Activated CD4-positive, alpha-beta T cell treated with anti-CD3 and anti-CD28 coated beads for 24 hours (primary cell): ENCODE data around the gene NPIPA1.
A peak's percentile ranks its signal among the peaks of the same experiment; 100 is the strongest.
"Not testable (repeated sequence)": the region's sequence is repeated elsewhere in the genome, so short reads cannot be mapped to it uniquely, and the experiment has no call there.

Experiments used
- DNase-seq, 2 donors: peaks; one replicate each; pipeline ENCODE4 v3.0.0-alpha.2; 2020; ENCODE audit warnings: low read depth in 2 of 2

Gene NPIPA1

DNA sequence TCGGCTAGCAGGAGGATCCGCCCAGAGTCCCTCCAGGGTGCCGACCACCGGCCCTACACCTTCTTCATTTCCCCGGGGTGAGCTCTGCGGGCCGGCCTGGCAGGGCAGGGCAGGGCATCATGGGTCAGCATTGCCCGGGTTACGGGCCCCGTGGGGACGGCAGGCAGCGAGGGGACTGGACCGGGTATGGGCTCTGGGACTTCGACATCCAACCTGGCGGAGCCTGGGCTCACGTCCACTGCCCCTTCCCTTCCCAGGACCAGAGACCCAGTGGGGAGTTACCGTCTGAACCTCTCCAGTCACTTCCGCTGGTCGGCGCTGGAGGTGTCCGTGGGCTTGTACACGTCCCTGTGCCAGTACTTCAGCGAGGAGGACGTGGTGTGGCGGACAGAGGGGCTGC, 7.0 kb upstream of the NPIPA1 start:
- not testable (repeated sequence) for DNase-seq

DNA sequence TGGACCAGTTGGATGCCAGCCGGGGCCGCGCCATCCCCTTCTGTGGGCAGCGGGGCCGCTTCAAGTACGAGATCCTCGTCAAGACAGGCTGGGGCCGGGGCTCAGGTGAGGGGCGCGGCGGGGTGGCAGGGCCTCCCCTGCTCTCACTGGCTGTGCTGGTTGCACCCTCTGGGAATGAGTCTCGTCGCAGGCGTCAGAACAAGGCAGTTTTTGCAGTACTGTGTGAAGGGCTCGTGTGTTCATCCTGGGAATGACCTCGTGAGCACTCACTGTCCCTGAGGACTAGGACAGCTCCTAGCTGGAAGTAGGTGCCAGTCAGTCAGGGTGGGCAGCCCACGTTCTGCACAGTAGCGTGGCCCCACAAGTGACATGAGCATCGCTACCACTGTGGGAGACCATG, 6.3 kb upstream of the NPIPA1 start:
- DNase-seq, result not testable (repeated sequence)

DNA sequence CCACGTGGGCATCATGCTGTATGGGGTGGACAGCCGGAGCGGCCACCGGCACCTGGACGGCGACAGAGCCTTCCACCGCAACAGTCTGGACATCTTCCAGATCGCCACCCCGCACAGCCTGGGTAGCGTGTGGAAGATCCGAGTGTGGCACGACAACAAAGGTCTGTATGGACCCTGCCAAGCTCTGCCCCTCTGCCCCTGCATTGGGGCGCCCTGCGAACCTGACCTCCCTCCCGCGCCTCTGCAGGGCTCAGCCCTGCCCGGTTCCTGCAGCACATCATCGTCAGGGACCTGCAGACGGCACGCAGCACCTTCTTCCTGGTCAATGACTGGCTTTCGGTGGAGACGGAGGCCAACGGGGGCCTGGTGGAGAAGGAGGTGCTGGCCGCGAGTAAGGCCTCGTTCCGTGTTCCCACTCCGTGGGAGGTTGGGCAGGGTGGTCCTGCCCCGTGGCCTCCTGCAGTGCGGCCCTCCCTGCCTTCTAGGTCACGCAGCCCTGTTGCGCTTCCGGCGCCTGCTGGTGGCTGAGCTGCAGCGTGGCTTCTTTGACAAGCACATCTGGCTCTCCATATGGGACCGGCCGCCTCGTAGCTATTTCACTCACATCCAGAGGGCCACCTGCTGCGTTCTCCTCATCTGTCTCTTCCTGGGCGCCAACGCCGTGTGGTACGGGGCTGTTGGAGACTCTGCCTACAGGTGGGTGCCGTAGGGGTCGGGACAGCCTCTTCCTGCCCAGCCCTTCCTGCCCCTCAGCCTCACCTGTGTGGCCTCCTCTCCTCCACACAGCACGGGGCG, 4.5 kb upstream of the NPIPA1 start:
- not testable (repeated sequence) for DNase-seq

DNA sequence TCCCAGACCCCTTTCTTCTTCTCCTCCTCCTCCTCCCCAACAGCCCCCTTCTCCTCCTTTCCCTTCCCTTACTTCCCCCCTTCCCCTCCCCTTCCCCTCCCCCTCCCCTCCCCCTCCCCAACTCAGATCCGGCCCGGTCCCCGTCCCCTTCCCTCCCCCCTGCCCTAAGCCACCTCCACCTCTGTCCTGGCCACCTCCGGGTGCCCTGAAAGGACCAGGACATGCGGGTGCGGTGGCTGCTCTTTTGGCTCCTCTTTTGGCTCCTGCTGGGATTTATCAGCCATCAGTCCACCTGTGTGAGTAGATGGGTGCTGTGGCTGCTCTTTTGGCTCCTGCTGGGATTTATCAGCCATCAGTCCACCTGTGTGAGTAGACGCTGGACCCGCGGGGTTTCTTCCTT, 751 bp downstream of the NPIPA1 start:
- DNase-seq, result not testable (repeated sequence)

DNA sequence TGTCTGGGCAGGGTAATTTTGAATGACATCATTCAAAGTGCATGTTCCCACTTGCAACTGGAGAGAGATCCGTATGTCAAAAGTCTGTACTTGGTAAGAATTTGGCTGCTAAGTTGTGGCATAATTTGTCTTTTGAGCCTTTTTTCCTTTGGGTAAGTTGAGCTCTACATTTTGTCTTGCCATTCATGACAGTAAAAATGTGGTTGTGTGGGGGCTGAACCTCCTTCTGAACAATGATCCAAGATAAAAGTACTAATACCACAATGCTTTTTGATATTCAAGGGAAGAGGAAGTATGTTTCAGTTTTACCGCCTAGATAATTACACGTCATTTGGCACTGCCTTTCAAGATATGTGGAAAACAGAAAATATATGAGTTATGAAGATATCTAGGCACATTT, 5.4 kb downstream of the NPIPA1 start:
- not testable (repeated sequence) for DNase-seq

DNA sequence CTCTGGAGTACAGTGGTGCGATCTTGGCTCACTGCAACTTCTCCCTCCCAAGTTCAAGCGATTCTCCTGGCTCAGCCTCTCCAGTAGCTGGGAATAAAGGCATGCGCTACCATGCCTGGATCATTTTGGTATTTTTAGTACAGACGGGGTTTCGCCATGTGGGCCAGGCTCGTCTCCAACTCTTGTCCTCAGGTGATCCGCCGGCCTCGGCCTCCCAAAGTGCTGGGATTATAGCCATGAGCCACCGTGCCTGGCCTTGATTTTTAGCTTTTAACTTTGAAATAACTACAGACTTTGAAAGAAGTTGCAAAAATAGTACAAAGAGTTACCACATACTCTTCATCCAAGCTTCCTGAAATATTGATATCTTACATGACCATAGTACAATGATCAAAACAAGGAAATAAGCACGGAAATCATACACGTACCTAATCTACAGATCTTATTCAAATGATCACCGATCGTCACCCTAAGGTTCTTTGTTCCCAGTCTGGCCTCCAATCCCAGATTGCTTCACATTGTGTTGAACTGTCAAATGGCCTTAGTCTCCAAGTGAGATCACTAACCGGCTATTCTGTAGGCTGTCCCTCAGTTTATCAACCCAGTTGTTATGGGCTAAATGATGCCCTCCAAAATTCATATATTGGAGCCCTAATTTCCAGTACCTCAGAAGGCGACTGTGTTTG, 18.4 kb downstream of the NPIPA1 start:
- no peak for DNase-seq

DNA sequence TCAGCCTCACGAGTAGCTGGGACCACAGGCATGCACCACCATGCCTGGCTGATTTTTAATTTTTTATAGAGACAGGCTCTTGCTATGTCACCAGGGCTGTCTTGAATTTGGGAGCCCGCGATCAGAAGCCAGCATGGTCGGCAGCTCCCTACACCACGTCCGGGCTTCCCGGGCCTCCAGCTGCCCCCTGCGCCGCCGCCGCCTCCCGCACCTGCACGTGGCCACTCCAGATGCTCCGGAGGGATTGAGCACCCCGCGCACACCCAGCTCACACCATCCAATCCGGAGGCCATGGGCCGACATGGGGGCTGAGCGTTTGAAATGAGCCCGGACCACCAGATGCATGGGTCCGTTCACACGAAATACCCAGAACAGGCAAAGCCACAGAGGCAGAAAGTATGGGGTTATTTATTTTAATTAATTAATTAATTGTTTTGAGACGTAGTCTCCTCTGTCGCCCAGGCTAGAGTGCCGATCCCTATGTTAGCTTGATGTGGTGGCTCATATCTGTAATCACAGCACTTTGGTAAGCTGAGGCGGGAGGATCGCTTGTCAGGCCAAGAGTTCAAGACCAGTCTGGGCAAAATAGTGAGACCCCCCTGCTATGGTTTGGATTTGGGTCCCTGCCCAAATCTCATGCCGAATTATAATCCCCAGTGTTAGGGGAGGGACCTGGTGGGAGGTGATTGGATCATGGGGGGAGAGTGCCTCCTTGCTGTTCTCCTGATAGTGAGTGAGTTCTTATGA, 20.5 kb downstream of the NPIPA1 start:
- no peak for DNase-seq

DNA sequence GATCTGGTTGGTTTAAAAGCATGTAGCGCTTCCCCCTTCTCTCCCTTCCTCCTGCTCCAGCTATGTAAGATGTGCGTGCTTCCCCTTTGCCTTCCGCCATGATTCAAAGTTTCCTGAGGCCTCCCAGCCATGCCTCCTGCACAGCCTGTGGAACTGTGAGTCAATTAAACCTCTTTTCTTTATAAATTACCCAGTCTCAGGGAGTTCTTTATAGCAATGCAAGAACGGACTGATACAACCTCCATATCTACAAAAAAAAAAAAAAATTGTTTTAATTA, 21.0 kb downstream of the NPIPA1 start:
- DNase-seq, result no peak

DNA sequence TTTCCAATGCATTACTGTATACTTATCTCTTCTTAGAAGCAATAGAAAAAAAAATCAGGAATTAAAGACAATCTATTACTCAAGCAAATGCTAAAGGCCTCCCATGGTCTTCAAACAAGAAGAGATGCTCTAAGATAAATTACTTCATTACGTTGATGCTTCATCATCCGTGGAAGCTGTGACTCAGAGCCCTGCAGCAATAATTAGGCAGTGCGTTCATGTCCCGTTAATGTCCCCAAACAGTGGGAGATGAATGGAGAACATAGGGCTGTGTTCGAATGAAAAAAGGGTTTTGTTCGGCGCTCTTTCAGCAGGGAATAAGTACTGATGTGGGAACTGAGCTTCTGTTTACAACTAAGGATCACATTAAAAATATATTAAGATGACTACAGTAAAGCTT, 21.7 kb downstream of the NPIPA1 start:
- DNase-seq, result no peak

DNA sequence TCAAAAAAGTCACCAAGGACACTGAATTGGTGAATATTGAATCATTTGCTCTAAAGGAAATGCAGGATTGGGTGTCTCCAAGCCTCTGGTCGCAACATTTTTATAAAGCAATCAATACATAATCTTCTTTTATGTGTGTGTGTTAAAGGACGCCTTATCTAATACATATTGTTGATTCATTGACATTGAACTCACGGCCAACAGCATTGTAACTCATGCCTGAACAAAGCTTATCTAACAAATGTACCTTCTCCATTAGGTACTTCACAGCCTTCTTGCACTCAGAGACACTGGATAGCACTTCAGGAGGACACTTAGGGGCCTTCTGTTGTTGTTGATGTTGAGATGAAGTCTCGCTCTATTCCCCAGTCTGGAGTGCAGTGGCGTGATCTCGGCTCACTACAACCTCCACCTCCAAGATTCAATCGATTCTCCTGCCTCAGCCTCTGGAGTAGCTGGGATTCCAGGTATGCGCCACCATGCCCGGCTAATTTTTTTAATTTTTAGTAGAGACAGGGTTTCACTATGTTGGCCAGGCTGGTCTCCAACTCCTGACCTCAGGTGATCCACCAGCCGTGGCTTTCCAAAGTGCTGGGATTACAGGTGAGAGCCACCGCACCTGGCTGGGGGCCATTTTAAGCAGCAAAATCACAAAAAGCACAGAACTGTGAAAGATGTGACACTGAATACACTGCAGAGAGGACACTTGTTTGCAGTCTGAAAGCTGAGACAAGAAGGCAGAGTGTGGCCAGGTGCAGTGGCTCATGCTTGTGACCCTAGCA, 24.4 kb downstream of the NPIPA1 start:
- DNase-seq, result no peak

DNA sequence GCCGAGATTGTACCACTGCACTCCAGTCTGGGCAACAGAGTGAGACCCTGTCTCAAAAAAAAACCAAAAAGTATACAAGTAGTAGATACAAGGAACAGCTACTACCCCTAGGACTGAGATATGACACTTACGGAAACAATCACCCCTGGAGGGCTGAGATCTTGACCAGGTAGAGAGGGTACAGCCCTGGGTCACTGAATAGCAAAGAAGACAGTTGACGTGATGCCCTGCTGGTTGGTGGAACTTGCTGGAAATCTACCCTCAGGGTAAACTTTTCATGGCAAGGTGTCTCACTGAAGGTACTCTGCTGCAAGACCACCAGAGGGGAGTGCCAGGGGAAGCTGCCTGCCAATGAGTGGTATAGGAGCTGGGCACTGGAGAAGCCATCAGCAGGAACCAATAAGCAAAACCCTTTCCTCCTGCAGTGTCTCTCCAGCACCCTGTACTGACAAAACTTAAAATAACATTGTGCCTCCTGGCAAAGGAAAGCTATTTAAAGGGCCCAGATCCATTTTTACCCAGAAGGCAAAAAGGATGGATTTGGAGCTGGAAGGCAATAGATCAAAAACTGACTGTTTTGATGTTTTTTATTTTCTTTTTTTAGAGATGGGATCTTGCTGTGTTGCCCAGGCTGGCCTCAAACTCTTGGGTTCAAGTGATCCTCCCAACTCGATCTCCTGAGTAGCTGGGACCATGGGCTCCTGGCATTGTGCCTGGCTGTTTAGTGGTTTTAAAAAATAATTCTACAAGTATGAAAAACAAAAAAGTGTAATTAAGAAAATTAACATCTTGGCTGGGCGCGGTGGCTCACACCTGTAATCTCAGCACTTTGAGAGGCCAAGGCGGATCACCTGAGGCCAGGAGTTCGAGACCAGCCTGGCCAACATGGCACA, 26.3 kb downstream of the NPIPA1 start:
- DNase-seq, result no peak

DNA sequence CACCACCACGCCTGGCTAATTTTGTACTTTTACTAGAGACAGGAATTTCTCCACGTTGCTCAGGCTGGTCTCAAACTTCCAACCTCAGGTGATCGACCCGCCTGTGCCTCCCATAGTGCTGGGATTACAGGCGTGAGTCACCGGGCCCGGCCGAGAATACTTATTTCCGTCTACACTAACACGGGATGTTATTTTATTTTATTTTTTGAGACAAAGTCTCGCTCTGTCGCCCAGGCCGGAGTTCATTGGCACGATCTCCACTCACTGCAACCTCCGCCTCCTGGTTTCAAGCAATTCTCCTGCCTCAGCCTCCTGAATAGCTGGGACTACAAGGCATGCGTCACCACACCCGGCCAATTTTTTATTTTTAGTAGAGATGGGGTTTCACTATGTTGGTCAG, 28.1 kb downstream of the NPIPA1 start:
- no peak for DNase-seq

DNA sequence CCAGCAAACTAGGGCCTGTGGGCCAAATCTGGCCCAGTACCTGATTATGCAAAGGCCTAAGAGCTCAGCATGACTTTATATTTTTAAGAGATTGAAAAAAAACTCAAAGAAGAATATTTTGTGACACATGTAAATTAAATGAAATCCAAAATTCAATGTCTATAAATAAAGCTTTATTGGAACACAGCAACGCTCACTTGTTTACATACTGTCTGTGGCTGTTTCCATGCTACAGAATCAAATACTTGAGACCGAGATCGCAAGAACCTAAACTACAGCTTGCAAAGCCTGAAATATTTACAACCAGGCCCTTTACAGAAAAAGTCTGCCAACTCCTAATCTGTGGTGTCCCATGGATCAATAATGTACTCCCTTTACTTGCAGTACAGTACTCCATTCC, 32.6 kb downstream of the NPIPA1 start:
- not testable (repeated sequence) for DNase-seq

DNA sequence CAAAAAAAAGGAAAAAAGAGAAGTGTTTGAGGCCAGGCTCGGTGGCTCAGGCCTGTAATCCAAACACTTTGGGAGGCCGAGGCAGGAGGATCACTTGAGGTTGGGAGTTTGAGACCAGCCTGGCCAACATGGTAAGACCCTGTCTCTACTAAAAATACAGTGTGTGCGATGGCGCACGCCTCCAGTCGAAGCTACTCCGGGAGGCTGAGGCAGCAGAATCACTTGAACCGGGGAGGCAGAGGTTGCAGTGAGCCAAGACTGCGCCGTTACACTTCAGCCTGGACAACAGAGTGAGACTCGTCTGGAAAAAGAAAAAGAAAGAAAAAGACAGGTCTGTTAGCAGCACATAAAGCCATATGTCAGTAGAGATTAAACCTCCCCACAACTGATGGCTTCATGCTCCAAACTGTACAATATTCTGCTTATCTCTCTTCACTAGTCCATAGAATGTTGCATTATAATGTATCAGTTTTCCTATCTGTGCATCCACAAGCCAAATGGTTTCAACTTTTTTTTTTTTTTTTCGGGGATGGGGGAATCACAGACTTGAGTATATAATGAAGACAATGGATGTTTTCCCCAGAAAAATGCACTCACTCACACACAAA, 34.5 kb downstream of the NPIPA1 start:
- DNase-seq, result not testable (repeated sequence)

DNA sequence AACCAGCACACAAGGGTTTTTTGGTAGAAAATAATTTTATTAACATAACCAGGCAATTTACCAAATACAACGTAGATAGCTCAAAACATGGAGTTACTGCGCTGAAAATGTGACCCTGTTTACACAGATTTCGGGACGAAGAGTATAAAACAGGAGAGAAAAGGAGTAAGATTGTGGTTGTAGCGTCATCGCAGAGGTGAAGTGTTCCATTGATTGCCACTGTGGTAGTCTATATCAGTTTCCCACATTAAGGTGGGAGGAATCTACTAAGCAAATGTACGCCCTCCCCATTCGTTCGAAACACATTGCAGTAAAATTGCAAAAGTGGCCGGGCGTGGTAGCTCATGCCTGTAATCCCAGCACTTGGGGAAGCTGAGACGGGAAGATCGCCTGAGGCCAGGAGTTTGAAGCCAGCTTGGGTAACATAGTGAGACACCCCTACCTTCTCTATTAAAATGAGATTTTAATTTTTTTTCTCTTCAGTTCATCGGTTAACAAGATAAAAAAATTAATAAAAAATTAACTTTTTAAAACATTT, 36.6 kb downstream of the NPIPA1 start:
- not testable (repeated sequence) for DNase-seq

DNA sequence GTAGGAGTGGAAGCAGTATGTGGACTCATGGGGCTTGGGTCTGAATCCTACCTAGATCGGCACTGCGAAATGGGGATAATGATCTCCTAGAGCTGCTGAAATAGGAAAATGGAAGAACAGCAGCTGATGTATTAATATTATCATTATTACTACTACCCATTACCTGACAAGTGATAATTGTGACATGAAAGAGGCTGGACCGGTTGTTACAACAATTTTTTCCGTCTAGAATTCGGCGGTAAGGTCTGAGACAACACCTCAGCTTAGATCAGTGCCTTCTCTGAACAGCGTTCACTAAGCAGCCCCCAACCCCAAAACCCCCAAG, 37.0 kb downstream of the NPIPA1 start:
- DNase-seq, result not testable (repeated sequence)

DNA sequence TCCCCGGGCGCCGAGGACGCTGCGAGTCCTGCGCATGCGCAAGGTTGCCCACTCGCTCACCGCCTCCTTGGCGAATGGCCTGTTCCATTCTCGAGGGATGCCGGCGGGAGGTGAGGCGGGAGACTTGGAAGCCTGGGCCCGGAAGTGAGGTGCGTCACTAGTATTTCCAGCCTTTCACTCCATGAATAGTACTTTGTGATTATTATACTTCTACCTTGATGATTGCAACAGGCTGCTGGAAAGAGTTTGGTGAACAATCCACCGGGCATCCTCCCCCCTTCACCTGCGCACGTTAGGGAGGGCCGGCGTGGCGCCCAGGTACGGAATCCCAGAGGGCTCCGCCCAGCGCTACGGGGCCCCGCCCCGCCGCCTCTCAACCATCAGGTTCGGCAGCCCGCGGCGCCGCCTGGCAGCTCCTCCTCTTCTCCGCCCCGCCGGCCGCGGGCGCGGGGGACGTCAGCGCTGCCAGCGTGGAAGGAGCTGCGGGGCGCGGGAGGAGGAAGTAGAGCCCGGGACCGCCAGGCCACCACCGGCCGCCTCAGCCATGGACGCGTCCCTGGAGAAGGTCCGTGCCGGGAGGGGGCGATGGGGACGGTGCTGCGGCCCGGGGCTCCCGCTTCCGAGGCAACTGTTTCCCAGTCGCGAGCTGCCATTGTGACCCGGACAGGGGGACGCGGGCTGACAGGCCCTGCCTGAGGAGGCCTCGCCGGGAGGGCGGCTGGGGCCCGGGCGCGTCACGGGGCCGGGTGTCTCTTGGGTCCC, 37.6 kb downstream of the NPIPA1 start, which contains the start of gene PDXDC1:
Gene PDXDC1 (plus strand): TSS at position 371 of the 762 bp plus-strand sequence. CDS start 174 bp downstream, at position 545.
- peak; percentile 96 to 99 for DNase-seq

DNA sequence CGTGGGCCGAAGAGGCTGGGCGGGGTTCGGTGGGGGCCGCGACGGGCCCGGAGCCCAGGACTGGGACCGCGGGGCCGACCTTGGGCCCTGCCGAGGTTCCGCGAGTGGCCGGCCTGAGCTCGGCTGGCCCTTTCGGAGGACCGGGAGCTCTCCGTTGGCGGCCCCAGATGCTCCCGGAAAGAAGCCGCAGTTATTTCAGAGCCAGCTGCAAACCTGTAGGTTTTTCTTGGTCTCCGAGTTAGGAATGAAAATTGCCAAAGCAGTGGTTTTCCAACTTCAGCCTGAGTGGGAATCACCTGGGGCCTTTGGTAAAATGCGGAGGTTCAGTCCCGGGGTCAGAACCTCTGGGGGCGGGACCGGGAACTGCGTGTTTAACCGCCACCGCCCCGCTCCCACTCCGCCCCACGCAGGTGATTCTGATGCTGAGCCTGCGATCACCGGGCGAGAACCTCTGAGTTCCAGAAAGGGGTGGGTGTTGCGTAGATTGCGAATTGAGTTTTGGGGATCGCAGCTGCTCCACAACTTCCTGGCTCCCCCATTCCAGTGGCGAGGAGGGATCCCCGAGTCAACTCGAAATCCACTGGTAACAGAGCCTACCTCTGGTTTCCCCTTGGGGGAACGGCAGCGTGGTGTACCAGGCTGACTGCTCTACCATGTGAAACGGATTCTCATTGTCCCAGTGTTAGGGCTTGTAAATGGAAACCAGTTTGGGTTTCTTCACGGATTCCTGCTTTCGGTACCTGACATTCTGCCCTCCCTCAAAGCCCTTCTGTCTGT, 38.4 kb downstream of the NPIPA1 start:
- DNase-seq, result peak; percentile 30 to 46
